Stimulated activated naive B cell treated with anti-CD40 and anti-IgM and Interleukin-4, amounts not matched to agents 10 μg/mL and 1 μg/mL and 100 μg/mL, for 72 hours (primary cell): ENCODE results near the gene CPPED1.

ENCODE experiments used
- ATAC-seq, 2 donors: fragments of 150-1000 bp; cut with Tn5 transposase; replicated peaks; 2 replicates each; pipeline ENCODE4 v1.10.0; 2021; ENCODE audit warnings: moderate library complexity in 1 of 2
- DNase-seq: peaks from one replicate; pipeline ENCODE4 v3.0.0; 2021
- H3K27ac Mint-ChIP-seq: one replicate; pipeline ENCODE4 v1.8.0; 2022; ENCODE audit warnings: mild to moderate bottlenecking, mixed read lengths
- H3K27me3 Mint-ChIP-seq, 2 donors: one replicate each; pipeline ENCODE4 v1.8.0; 2022; ENCODE audit warnings: mixed read lengths in 2 of 2
- H3K36me3 Mint-ChIP-seq, 2 donors: one replicate each; pipeline ENCODE4 v1.8.0; 2022; ENCODE audit warnings: mixed read lengths in 2 of 2, mild to moderate bottlenecking in 1 of 2
- H3K4me1 Mint-ChIP-seq, 2 donors: one replicate each; pipeline ENCODE4 v1.8.0; 2022; ENCODE audit warnings: mixed read lengths in 2 of 2, mild to moderate bottlenecking in 1 of 2
- H3K4me3 Mint-ChIP-seq, 2 donors: one replicate each; pipeline ENCODE4 v1.8.0; 2022; ENCODE audit warnings: mild to moderate bottlenecking in 2 of 2, mixed read lengths in 2 of 2, moderate library complexity in 1 of 2
- H3K9me3 Mint-ChIP-seq, 2 donors: one replicate each; pipeline ENCODE4 v1.8.0; 2022; ENCODE audit warnings: mixed read lengths in 2 of 2, mild to moderate bottlenecking in 1 of 2

Gene CPPED1

DNA sequence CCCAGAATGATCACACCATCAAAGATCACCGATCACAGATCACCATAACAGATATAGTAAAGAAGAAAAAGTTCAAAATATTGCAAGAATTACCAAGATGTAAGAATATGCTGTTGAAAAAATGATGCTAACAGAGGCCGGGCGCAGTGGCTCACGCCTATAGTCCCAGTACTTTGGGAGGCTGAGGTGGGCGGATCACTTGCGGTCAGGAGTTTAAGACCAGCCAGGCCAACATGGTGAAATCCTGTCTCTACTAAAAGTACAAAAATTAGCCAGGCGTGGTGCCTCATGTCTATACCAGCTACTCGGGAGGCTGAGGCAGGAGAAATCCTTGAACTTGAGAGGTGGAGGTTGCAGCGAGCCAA lies 53.2 kb downstream of the CPPED1 start:
- peaks cover 0 to 5% of the 10 kb centered on the region in 2 donors for H3K4me1 Mint-ChIP-seq
- no peaks in the 10 kb centered on the region for H3K27me3 Mint-ChIP-seq
- H3K9me3 Mint-ChIP-seq = peaks cover 2 to 4% of the 10 kb centered on the region in 2 donors
- H3K4me3 Mint-ChIP-seq = peak overlapping the region in 1 of 2 donors; percentile 1
- DNase-seq (no peak), ATAC-seq (peak in 1 of 2 donors; percentile 24)
- H3K36me3 Mint-ChIP-seq = peaks cover 2 to 3% of the 10 kb centered on the region in 2 donors
- H3K27ac Mint-ChIP-seq = peak overlapping the region; percentile 77

DNA sequence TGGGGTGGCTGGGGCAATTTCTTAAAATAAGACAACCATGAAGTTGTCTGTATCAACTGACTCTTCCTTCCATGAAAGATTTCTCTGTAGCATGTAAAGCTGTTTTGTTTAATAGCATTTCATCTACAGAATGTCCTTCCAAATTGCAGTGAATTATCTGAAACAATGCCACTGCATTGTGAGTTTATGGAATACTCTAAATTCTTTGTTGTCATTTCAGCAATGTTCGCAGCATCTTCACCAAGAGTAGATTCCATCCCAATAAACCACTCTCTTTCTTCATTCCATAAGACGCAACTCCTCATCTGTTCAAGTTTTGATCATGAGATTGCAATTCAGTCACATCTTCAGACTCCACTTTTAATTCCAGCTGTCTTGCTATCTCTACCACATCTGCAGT lies 54.6 kb downstream of the CPPED1 start:
- Mint-ChIP-seq H3K27ac (no peak overlapping the region), H3K9me3 (peaks cover 14 to 15% of the 10 kb centered on the region in 2 donors), H3K4me1 (peaks cover 0 to 5% of the 10 kb centered on the region in 2 donors), H3K4me3 (no peak overlapping the region), H3K27me3 (no peaks in the 10 kb centered on the region), H3K36me3 (peaks cover 9 to 17% of the 10 kb centered on the region in 2 donors)
- ATAC-seq = no peak
- no peak for DNase-seq

DNA sequence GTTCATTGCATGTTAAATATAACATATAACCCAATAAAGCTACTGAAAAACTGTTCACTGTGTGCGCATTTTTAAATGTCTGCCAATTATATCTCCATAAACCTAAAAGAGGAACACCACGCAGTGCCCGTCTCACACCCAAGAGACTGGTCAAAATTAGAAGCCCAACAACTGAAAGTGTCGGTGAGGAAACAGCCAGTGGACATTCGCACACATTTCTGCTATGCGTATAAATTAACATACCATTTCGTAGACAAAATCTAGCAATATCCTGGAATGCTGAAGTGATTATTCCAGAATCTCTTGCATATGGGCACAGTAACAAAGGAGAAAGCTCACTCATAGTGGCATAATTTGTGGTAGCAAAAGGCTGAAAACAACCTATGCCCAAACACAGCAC lies 55.9 kb downstream of the CPPED1 start:
- DNase-seq (no peak), ATAC-seq (no peak)
- Mint-ChIP-seq H3K27ac (no peak overlapping the region), H3K27me3 (no peaks in the 10 kb centered on the region), H3K36me3 (peaks cover 16 to 24% of the 10 kb centered on the region in 2 donors), H3K4me3 (no peak overlapping the region), H3K9me3 (peaks cover 20 to 21% of the 10 kb centered on the region in 2 donors), H3K4me1 (peaks cover 0 to 5% of the 10 kb centered on the region in 2 donors)

DNA sequence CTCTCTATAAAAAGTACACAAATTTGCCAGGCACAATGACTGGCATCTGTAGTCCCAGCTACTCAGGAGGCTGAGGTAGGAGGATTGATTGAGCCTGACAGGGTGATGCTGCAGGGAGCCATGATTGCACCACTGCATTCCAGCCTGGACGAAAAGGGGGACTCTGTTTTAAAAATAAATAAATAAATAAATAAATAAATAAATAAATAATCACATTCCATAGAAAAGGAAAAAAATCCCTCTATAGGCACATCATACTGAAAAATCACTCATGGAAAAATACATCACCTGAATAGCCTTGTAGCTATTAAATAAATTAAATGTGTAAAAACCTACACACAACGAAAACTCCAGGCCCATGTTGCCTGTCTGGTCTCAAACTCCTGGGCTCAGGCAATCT lies 56.4 kb downstream of the CPPED1 start:
- DNase-seq (no peak), ATAC-seq (no peak)
- H3K27ac Mint-ChIP-seq = no peak overlapping the region
- H3K4me1 Mint-ChIP-seq = peaks cover 0 to 5% of the 10 kb centered on the region in 2 donors
- peaks cover 16 to 24% of the 10 kb centered on the region in 2 donors for H3K36me3 Mint-ChIP-seq
- H3K27me3 Mint-ChIP-seq = no peaks in the 10 kb centered on the region
- no peak overlapping the region for H3K4me3 Mint-ChIP-seq
- peaks cover 20 to 21% of the 10 kb centered on the region in 2 donors for H3K9me3 Mint-ChIP-seq

DNA sequence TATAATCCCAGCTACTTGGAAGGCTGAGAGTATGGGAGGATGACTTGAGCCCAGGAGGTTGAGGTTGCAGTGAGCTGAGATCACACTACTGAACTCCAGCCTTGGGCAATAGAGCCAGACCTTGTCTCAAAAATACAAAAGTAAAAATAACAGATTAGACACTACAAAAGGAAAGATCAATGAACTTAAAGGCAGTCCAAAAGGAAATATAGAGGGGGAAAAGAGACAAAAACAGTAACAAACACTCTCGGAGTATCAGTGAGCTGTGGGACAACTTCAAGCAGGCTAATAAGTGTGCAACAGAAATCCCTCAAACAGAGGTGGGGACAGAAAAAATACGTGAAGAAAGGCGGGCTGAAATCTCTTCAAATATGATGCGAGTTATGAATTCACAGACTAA lies 58.8 kb downstream of the CPPED1 start:
- DNase-seq (no peak), ATAC-seq (no peak)
- Mint-ChIP-seq H3K27me3 (no peaks in the 10 kb centered on the region), H3K36me3 (peaks cover 17 to 26% of the 10 kb centered on the region in 2 donors), H3K4me1 (no peaks in the 10 kb centered on the region), H3K27ac (no peak overlapping the region), H3K9me3 (peaks cover 21% of the 10 kb centered on the region in 2 donors), H3K4me3 (no peak overlapping the region)

DNA sequence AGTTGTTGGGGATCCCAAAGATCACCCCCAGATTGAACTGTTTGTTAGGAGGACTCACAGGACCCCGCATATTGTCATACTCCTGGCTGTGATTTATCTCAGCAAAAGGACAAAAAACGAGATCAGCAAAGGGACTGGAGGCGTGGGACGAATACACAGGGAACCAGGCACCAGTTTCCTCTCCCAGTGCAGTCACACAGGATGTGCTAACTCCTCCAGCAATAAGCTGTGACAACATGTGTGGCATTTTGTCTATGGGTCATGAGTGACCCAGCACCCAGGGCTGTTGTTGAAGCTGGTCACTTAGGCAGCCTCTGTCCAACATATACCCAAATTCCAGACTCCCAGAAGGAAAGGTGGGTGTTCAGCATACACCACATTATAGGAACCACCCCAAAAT lies 60.9 kb downstream of the CPPED1 start:
- Mint-ChIP-seq H3K9me3 (peaks cover 24 to 25% of the 10 kb centered on the region in 2 donors), H3K4me3 (no peak overlapping the region), H3K27ac (no peak overlapping the region), H3K36me3 (peaks cover 25 to 31% of the 10 kb centered on the region in 2 donors), H3K27me3 (no peaks in the 10 kb centered on the region), H3K4me1 (no peaks in the 10 kb centered on the region)
- ATAC-seq (no peak), DNase-seq (no peak)

DNA sequence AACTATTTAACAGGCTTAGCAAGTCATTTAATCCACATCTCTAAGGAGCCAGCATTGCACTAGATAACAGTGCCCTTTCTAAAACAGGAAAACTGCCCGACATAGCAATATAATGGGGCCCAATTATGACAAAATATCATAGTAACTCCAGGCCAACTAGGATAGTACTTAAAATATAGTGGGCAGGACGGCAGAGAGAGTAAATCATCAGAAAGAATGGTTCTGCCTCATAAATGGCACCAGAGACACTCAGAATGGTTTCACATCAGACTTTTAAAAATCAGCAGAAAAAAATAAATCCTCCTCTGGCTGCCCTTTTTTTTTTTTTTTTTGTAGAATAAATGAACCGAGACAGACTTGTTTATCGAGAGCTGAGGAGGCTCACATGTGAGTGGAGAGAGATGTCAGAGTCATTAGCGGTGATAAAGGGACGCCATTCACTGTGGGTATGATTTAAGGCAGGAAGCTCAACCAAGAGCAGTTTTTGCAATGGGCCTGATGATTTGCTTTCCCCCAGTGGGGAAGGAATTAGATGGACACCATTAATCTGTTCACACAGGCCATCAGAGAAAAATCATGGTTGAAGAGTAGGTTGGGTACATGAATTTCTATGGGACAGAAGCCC lies 62.6 kb downstream of the CPPED1 start:
- Mint-ChIP-seq H3K9me3 (peaks cover 24 to 26% of the 10 kb centered on the region in 2 donors), H3K27me3 (no peaks in the 10 kb centered on the region), H3K36me3 (peaks cover 28 to 43% of the 10 kb centered on the region in 2 donors), H3K4me1 (no peaks in the 10 kb centered on the region), H3K4me3 (no peak overlapping the region), H3K27ac (no peak overlapping the region)
- no peak for DNase-seq
- ATAC-seq = no peak

DNA sequence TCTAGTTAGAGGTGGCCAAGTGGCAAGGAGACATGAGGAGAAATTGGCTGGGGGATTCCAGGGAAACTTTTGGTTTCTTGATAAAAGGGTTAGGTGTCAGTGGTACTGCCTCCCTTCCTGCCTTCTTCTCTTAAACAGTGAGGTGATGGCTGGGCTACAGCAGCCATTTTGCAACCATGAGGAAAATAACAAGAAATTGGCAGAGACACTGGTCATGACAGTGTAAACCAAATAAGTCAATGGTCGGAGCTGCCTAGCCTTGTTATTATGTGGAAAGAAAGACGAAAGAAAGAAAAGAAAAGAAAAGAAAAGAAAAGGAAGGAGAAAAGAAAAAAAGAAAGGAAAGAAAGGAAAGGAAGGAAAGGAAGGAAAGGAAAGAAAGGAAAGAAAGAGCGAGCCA lies 63.9 kb downstream of the CPPED1 start:
- H3K27ac Mint-ChIP-seq = peak overlapping the region; percentile 27
- ATAC-seq (no peak), DNase-seq (no peak)
- H3K9me3 Mint-ChIP-seq = peaks cover 15 to 16% of the 10 kb centered on the region in 2 donors
- no peak overlapping the region for H3K4me3 Mint-ChIP-seq
- H3K4me1 Mint-ChIP-seq = no peaks in the 10 kb centered on the region
- H3K36me3 Mint-ChIP-seq = peaks cover 26 to 34% of the 10 kb centered on the region in 2 donors
- no peaks in the 10 kb centered on the region for H3K27me3 Mint-ChIP-seq

DNA sequence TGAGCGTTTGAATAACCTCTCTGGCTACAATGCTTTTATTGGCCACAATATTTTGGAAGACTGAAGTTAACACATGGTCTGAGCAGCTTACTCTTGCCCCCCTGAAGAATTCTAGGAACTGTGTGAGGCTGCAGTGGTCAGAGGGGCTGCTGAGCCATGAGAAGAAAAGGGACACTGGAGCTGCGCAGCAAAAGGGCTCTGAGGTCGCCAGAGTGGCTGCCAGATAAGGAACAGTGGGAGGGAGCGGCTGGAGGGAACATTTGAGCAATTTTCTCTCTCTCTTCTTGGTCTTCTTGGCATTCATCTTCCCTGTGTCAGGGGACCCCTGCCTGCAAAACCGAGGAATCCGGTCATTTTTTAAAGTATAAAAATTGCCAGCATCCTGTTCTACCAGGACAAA lies 66.1 kb downstream of the CPPED1 start:
- H3K27ac Mint-ChIP-seq = no peak overlapping the region
- H3K4me1 Mint-ChIP-seq = no peaks in the 10 kb centered on the region
- DNase-seq (no peak), ATAC-seq (no peak)
- no peaks in the 10 kb centered on the region for H3K27me3 Mint-ChIP-seq
- peaks cover 17% of the 10 kb centered on the region in 2 donors for H3K9me3 Mint-ChIP-seq
- H3K4me3 Mint-ChIP-seq = no peak overlapping the region
- H3K36me3 Mint-ChIP-seq = peaks cover 28 to 36% of the 10 kb centered on the region in 2 donors

DNA sequence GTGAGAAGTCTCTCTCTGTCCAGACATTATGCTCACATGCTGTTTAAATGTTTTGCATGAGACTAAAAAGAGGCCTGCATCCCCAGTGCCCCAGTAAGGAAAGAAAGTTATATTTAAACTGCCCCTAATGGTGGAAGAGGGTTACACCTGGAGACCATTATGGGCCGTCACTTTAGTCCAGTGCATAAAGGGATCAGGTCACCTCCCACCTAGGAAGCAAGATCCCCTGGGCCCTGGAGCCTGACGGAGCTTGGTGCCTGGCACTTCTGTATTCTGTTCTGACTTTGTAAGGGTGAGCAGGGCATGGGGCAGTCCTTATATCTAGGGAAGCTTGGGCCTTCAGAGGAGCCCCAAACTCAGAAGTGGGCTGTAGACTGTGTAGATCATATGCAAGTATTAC lies 67.9 kb downstream of the CPPED1 start:
- Mint-ChIP-seq H3K27me3 (no peaks in the 10 kb centered on the region), H3K4me3 (no peak overlapping the region), H3K27ac (no peak overlapping the region), H3K4me1 (no peaks in the 10 kb centered on the region), H3K36me3 (peaks cover 37 to 47% of the 10 kb centered on the region in 2 donors), H3K9me3 (peaks cover 22 to 23% of the 10 kb centered on the region in 2 donors)
- DNase-seq (no peak), ATAC-seq (no peak)

DNA sequence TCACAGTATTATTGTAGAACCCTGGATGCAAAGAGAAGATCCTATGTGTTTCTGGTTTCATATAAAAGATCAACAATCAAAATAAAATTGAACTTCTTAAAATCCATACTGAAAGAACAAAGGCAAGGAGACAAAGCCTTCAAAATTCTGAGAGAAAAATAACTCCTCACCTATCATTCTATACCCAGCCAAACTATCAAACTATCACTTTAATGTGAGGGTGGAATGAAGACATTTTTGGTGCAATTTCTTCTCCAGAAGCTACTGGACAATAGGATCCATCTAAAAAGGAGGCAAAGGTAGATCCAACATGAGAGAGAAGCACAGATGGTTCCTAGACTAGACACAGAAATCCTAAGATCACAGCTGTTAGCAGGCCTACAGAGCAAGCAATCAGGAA lies 71.1 kb downstream of the CPPED1 start:
- Mint-ChIP-seq H3K27me3 (no peaks in the 10 kb centered on the region), H3K36me3 (peaks cover 28 to 43% of the 10 kb centered on the region in 2 donors), H3K4me1 (no peaks in the 10 kb centered on the region), H3K4me3 (no peak overlapping the region), H3K9me3 (peaks cover 18 to 19% of the 10 kb centered on the region in 2 donors), H3K27ac (no peak overlapping the region)
- no peak for DNase-seq
- ATAC-seq = no peak

DNA sequence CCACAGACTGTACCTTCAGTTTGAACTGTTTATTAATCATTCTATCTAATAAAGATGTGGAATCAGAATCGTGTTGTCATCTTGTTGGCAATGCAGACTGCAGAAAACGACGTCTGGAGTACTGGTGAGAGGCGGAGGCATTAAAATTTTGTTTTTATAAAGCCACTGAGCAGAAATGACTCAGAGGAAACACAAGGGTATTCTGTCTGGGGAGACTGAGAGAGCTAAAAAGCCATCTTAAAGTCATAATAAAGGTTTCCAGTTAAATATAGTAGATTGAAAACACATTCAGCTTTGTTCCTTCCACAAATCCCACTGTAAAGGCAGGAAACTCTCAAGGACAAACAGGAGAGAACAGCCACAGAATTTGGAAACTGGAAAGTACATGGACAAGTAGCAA lies 74.2 kb downstream of the CPPED1 start:
- no peak overlapping the region for H3K4me3 Mint-ChIP-seq
- H3K36me3 Mint-ChIP-seq = peaks cover 21 to 37% of the 10 kb centered on the region in 2 donors
- H3K9me3 Mint-ChIP-seq = peaks cover 14 to 15% of the 10 kb centered on the region in 2 donors
- H3K4me1 Mint-ChIP-seq = no peaks in the 10 kb centered on the region
- no peaks in the 10 kb centered on the region for H3K27me3 Mint-ChIP-seq
- ATAC-seq (no peak), DNase-seq (no peak)
- H3K27ac Mint-ChIP-seq = no peak overlapping the region

DNA sequence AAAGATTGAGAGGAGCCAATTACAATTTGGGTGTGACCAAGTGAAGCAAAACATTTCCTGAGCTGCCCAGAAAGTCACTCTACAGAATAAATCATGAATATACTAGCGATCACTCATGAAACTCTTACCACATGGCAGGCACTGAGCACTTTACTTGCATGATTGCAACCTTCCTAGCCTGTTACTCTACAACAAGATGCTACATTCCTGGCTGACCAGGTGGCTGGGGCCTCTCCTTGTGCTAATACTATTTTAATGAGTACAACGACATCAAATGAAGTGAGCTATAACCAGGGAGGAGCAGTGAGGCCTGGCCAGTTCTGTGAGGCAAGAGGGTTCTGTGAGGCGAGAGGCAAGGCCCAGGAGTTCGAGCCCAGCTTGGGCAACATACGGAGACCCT lies 75.2 kb downstream of the CPPED1 start:
- H3K27me3 Mint-ChIP-seq = no peaks in the 10 kb centered on the region
- DNase-seq = no peak
- no peak overlapping the region for H3K4me3 Mint-ChIP-seq
- H3K27ac Mint-ChIP-seq = no peak overlapping the region
- H3K9me3 Mint-ChIP-seq = peaks cover 15 to 17% of the 10 kb centered on the region in 2 donors
- peaks cover 22 to 35% of the 10 kb centered on the region in 2 donors for H3K36me3 Mint-ChIP-seq
- no peaks in the 10 kb centered on the region for H3K4me1 Mint-ChIP-seq
- no peak for ATAC-seq

DNA sequence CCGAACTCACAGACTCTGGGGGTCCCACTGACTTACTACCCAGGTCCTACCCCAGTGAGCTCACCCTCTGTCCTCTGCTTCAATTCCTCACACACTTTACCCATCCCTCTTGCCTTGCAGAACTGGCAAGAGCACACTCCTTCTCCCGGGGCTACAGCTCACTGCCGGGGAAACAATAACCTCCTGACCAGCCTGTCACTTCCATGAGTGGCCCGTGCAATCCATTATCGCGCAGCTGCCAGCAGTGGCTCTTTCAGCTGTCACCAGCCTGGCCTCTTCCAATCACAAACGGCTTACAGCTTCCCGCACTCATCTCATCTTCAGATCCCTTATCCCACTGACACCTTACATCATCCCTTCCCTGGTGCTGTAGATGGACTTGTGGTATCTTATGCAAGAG lies 79.5 kb downstream of the CPPED1 start:
- Mint-ChIP-seq H3K4me3 (no peak overlapping the region), H3K27ac (no peak overlapping the region), H3K4me1 (no peaks in the 10 kb centered on the region), H3K9me3 (peaks cover 4 to 5% of the 10 kb centered on the region in 2 donors), H3K27me3 (no peaks in the 10 kb centered on the region), H3K36me3 (peaks cover 5 to 13% of the 10 kb centered on the region in 2 donors)
- ATAC-seq (no peak), DNase-seq (no peak)

DNA sequence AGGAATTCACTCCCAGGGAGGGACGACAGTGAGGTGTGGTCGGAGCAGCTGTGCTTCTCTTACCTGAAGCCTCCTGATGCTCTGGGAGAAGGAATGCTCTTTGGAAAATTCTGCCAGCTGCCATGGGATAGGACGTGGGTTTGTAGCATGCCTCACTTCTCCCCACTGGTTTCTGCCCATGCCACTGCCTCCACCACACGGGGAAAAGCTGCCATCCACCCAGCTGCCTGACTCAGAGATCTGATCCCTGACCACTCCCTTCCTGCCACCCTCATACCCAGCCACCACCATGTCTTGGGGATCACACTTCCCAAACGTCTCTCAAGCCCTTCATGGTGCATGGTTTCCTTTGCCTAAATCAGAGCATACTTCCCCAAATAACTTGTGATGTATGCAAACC lies 80.0 kb downstream of the CPPED1 start:
- H3K27me3 Mint-ChIP-seq = no peaks in the 10 kb centered on the region
- peak overlapping the region; percentile 34 for H3K27ac Mint-ChIP-seq
- peaks cover 9 to 13% of the 10 kb centered on the region in 2 donors for H3K36me3 Mint-ChIP-seq
- no peak overlapping the region for H3K4me3 Mint-ChIP-seq
- peaks cover 5 to 6% of the 10 kb centered on the region in 2 donors for H3K9me3 Mint-ChIP-seq
- H3K4me1 Mint-ChIP-seq = no peaks in the 10 kb centered on the region
- DNase-seq = no peak
- no peak for ATAC-seq
